Lung (tissue), 12 donors: ENCODE results near the gene MYMK. TPM values are rescaled to one million over a fixed set of nuclear protein-coding genes. Genes with fewer than 3 reads are reported as not detected.
A peak's percentile ranks its signal among the peaks of the same experiment; 100 is the strongest.

Experiments
- ATAC-seq: fragments of 200-7000 bp; cut with Tn5 transposase; one replicate; pipeline ENCODE4 v1.9.1; 2020; ENCODE audit warnings: moderate number of reproducible peaks; ENCODE audit not compliant: insufficient read depth, low FRiP score
- DNase-seq, 3 donors: peaks; one replicate each; pipeline ENCODE4 v3.0.0-alpha.2; 2013 to 2017
- H3K27ac ChIP-seq, 2 donors: one replicate each; pipeline ENCODE4 v1.5.1; 2013; ENCODE audit warnings: mild to moderate bottlenecking in 2 of 2, moderate library complexity in 2 of 2, control low read depth in 1 of 2, inconsistent platforms in 1 of 2, low read depth in 1 of 2, low read length in 1 of 2
- H3K27me3 ChIP-seq, 3 donors: one replicate each; pipeline ENCODE4 v1.5.1; 2013; ENCODE audit warnings: low read length in 2 of 3; ENCODE audit not compliant: control insufficient read depth in 3 of 3, insufficient read depth in 3 of 3
- H3K36me3 ChIP-seq, 4 donors: one replicate each; pipeline ENCODE4 v1.5.1; 2013; ENCODE audit warnings: low read length in 4 of 4, mild to moderate bottlenecking in 1 of 4, moderate library complexity in 1 of 4; ENCODE audit not compliant: control insufficient read depth in 4 of 4, insufficient read depth in 4 of 4
- H3K4me1 ChIP-seq, 5 donors: one replicate each; pipeline ENCODE4 v1.5.1; 2013; ENCODE audit warnings: low read length in 5 of 5, mild to moderate bottlenecking in 2 of 5, moderate library complexity in 1 of 5; ENCODE audit not compliant: control insufficient read depth in 5 of 5, insufficient read depth in 5 of 5
- H3K4me3 ChIP-seq: one replicate; pipeline ENCODE4 v1.5.1; 2013; ENCODE audit warnings: mild to moderate bottlenecking, control low read depth, moderate library complexity
- H3K9ac ChIP-seq, 2 donors: one replicate each; pipeline ENCODE4 v1.5.1; 2013; ENCODE audit warnings: low read length in 2 of 2, control low read depth in 1 of 2; ENCODE audit not compliant: insufficient read depth in 1 of 2
- H3K9me3 ChIP-seq, 4 donors: one replicate each; pipeline ENCODE4 v1.5.1; 2013; ENCODE audit warnings: low read length in 3 of 4, mild to moderate bottlenecking in 1 of 4, moderate library complexity in 1 of 4; ENCODE audit not compliant: control insufficient read depth in 4 of 4, insufficient read depth in 3 of 4
- CTCF ChIP-seq: IDR thresholded peaks from 2 replicates; pipeline ENCODE4 v1.5.1; 2012; ENCODE audit warnings: mild to moderate bottlenecking; ENCODE audit errors: control extremely low read depth, extremely low read depth
- WGBS, 2 donors: extraction: QIAGEN DNeasy Blood & Tissue Kit; methylation state at CpG; one replicate each; pipeline ENCODE4 v1.1.7; 2013; 5-methylcytosine and 5-hydroxymethylcytosine counted together
- polyA plus RNA-seq, 2 donors: library from polyadenylated mRNA; stranded (reverse); fragments of 200-250 nt; gene quantifications; one replicate each; pipeline ENCODE4 v1.2.1, GENCODE V29; 2013
- total RNA-seq, 2 donors: library from RNA; depleted of rRNA in 1 of 2; stranded (reverse); fragments of >200 nt in 1 of 2; gene quantifications; one replicate each; pipeline ENCODE4 v1.2.1, GENCODE V29; 2014 to 2021
- donor health status: control.
- donor health status: control.
- donor health status: Bipolar disorder and iron deficiency.
- donor health status: healthy.
- donor health status: DM: yes; HTN: yes; CAD: no.

MYMK gene
- total and polyA plus RNA-seq, 4 donors = not detected

GRCh38 chr9:133494636-133495326, 30.0 kb downstream of the MYMK start:
- Histone ChIP-seq H3K9me3 (no peaks in the 10 kb centered on the region), H3K27me3 (peaks cover 0 to 5% (median 0%) of the 10 kb centered on the region in 3 donors), H3K36me3 (no peaks in the 10 kb centered on the region), H3K9ac (no peak overlapping the region), H3K27ac (no peak overlapping the region), H3K4me1 (peaks cover 0 to 70% (median 29%) of the 10 kb centered on the region in 5 donors), H3K4me3 (no peak overlapping the region)
- peak in 2 of 3 donors; percentile 53 for DNase-seq
- TF ChIP-seq CTCF = no peak
- WGBS, 2 donors = 82 to 89% methylated on average over 24 of the region's 24 CpGs
- no peak for ATAC-seq

- ATAC-seq = no peak
- no peak overlapping the region for H3K9ac ChIP-seq
- peaks cover 0 to 5% (median 0%) of the 10 kb centered on the region in 3 donors for H3K27me3 ChIP-seq
- H3K9me3 ChIP-seq = no peaks in the 10 kb centered on the region
- TF ChIP-seq CTCF = no peak
- no peak overlapping the region for H3K4me3 ChIP-seq
- 88 to 90% methylated on average over 23 of the region's 23 CpGs for WGBS, 2 donors
- DNase-seq = no peak
- peaks cover 0 to 63% (median 29%) of the 10 kb centered on the region in 5 donors for H3K4me1 ChIP-seq
- peak overlapping the region in 1 of 2 donors; percentile 5 for H3K27ac ChIP-seq
- H3K36me3 ChIP-seq = no peaks in the 10 kb centered on the region
These were observed 30.8 kb downstream of the MYMK start for GRCh38 chr9:133493845-133494540.

GRCh38 chr9:133493428-133493827, 31.3 kb downstream of the MYMK start:
- Histone ChIP-seq H3K9me3 (no peaks in the 10 kb centered on the region), H3K27me3 (peaks cover 0 to 4% (median 0%) of the 10 kb centered on the region in 3 donors), H3K4me3 (no peak overlapping the region), H3K9ac (no peak overlapping the region), H3K36me3 (no peaks in the 10 kb centered on the region), H3K27ac (no peak overlapping the region), H3K4me1 (peaks cover 0 to 60% (median 26%) of the 10 kb centered on the region in 5 donors)
- TF ChIP-seq CTCF = no peak
- ATAC-seq (no peak), DNase-seq (no peak)
- 83 to 94% methylated on average over 11 of the region's 11 CpGs for WGBS, 2 donors
